Measurements from ENCODE around the gene LRRFIP1.
"Not testable (repeated sequence)": the region's sequence is repeated elsewhere in the genome, so short reads cannot be mapped to it uniquely, and the experiment has no call there.

The LRRFIP1 gene

DNA sequence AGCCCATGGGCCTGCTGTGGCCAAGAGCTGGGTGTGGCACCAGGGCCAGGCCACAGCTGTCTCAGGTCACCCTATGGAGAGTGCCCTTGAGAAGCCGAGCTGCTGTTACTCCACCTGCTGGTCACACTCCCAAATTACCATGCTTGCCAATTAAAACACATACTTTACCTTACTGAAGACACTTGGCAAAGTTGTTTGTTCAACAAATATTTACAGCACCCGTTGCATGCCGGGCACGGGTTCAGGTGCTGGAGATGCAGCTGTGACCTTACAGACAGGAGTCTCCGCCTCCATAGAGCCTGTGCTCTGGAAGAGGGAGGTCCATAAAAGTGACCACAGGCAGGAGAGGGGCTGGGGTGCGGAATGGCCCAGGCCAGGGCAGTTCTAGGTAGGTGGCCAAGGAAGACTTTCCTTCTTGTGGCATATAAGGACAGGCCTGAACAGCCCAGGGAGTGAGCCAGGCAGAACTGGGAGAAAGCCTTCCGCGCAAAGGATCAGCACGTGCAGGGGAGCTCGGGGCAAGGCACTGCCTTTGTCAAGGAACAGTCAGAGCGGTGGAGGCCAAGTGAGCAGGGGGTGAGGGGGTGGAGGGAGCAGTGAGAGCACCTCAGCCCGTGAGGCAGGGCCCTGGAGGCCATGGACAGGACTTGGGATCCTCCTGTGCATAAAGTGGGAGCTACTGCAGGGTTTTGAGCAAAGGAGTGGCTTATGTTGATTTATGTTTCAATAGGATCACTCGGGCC is 147.6 kb downstream of the LRRFIP1 start:
- peak; percentile 67 for DNase-seq (ENCODE audit: low spot score)

DNA sequence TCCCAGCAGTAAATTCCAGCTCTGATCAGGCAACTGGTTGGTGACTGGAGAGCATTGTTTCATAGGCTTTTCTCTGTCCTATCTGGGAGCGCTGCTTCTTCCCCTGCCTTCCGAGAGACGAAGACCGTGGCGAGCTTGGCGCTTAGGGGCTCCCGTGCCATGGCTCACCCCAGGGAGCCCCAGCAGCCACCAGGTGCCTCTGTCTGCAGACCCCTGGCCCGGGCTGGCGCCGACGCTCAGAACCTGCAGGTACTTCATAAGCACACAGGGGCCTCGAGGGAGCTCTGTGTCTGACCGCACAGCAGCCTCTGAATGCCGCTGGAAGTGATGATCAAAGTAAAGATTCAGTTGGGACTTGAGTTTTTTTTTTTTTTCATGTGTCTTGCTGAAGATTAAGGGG is 152.1 kb downstream of the LRRFIP1 start:
- DNase-seq (ENCODE audit: low spot score): no peak

DNA sequence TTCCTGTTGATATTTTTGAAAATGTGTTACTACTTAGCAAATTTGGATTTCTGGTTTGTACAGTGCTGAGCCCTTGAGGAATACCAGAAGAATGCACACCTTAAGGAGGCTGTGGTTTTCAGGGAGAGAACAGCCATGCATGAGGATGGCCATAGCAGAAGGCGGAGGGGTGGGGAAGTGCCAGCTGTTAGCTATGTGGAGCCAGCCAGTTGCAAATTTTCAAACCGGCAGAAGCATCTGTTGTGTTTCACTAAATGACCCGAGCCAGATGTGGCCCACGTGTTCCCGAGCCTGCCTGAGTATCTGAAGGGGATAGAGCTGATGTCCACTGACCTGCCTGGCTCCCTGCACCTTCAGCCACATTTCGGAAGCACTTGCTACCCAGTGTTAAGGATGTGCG is 154.8 kb downstream of the LRRFIP1 start:
- no peak for DNase-seq (ENCODE audit: low spot score)

DNA sequence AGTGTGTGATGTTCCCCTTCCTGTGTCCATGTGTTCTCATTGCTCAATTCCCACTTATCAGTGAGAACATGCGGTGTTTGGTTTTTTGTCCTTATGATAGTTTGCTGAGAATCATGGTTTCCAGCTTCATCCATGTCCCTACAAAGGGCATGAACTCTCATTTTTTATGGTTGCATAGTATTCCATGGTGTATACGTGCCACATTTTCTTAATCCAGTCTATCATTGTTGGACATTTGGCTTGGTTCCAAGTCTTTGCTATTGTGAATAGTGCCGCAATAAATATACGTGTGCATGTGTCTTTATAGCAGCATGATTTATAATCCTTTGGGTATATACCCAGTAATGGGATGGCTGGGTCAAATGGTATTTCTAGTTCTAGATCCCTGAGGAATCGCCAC is 156.3 kb downstream of the LRRFIP1 start:
- not testable (repeated sequence) for DNase-seq (ENCODE audit: low spot score)

DNA sequence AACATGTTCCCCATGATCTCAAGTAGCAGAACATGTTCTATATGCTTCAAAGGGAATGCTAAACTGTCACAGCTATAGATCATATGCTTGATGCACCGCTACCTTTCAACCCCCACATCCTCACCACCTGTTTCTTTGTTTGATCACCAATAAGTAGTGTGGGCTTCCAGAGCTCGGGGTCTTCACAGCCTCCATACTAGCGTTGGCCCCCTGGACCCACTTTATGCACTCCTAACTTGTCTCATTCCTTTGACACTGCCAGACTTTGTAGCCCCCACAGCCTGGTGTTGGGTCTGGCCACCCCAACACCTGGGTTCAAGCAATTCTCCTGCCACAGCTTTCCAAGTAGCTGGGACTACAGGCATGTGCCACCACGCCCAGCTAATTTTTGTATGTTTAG is 159.5 kb downstream of the LRRFIP1 start:
- no peak for DNase-seq (ENCODE audit: low spot score)

DNA sequence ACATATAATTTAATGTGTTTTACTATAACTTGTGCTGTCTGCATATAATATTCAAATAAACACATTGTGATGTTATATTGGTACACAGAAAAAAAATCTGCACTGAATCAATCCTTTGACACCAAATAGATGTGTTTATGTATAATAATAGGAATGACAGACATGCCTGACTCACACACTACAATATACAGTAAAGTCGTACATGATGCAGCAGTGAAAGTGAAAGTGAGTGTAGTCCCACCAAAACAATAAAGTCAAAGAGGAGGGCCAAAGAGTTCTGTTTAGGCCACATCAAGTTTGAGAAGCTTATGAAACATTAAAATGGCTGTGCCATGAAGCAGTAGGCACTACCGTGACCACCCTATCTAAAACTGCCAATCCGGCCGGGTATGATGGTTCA is 163.0 kb downstream of the LRRFIP1 start:
- peak; percentile 4 for DNase-seq (ENCODE audit: low spot score)

DNA sequence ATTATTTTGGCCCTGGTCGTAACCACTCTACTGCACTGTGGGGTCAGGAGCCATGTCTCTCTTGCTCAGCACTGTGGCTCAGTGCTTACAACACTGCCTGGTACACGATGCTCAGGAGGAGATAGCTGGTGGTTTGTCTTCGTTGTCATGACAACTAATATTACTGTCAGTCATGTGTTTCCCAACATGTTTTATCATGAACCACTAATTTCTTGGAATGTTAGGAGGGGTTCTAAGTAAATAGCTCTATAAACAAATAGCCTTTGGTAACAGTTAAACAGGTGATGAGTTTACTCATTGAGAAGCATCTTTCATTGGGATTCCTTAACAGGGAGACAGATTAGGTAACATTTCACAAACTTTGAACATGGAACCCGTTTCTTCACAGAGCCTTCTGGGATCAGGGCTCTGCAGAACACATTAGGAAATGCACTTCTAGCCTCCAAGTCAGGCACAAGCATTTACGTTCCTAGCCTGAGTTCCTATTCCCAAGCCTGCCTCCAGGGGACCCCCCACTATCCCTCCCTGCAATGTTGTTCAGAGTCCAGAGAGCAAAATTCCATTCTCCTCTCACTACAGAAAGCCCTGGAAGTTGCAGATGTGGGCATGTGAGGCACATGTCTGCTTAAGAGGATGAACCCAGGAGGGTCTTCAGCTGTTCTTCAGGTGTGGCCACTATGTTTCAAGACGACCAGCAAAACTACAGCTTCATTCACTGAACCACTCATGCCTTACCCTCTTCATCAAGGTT is 164.8 kb downstream of the LRRFIP1 start:
- no peak for DNase-seq (ENCODE audit: low spot score)

DNA sequence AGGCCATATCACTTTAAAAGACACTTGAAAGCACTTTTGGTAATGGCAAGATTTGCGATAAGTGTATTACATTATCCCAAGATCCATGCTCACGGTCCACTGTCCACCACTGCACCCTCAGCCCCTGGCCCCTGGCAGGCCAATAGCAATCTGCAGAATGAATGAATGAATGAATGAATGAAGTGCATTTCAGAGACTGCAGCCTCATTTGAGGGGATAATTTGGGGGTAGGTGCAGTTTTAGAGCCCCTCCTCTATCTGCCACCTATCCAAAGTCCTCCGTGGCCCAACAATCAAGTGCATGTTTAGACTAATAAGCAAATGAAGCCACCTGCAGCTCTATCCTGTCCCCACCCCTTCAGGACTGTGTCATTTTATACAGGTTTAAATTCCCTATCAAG is 169.9 kb downstream of the LRRFIP1 start:
- DNase-seq (ENCODE audit: low spot score): no peak

DNA sequence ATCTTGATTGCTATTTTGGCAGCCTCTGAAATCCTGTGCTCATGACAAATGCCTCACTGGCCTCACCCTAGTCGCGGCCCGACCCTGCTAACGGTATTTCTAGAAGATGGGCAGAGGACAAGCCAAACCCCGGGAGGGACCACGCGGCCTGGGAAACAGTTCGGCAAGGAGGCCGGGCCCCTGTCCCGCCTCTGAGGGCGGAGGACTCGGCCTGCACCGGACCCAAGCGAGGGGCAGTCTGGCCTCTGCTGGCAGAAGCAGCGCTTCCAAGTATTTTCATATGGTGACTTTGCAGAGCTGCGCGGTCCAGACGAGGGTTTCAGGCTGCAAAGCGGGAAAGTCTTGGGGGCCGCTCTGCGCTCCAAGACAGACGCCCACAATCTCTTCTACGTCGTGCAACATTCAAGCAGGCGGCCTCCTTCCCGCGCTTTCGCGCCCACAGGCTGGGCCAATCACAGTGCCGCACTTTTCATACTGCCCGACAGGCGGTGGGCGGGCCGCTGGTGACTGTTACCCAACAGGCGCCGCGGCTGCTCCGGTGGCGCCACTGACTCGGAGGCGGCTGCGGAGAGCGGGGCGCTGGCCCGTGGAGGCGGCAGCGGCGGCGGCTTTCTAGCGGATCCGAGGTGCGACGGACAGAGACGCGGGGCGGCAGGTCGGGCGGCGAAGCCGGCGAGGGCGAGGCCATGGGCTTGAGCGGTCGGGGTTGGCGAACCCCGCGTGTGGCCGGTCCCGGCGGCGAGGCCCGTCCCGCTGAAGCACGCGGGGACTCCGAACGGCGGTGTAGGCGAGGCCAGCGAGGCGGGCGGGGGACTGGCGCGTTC is 171.1 kb downstream of the LRRFIP1 start, which contains the start of gene RBM44:
TSS of gene RBM44 (plus strand) at position 544 of the 824 bp plus-strand sequence. CDS start 14,831 bp downstream, outside the sequence.
- DNase-seq (ENCODE audit: low spot score): no peak

DNA sequence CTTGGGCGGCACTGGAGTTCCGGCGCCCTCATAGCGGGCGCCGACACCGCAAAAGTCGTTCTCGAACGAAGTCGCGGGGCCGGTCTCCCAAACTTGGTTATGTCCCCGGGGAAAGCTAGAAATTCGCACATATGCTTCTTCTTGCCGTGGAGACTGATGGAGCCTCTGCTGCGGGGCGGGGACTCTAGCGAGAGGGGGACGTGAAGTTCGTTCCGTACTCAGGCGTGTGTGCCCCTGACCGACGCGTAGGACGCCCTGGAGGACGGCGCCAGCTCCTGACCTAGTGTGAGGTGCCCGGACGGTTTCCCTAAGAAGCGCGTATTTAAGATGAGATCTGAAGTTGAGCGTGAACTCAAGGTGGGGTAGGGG is 171.7 kb downstream of the LRRFIP1 start:
- DNase-seq (ENCODE audit: low spot score): no peak

DNA sequence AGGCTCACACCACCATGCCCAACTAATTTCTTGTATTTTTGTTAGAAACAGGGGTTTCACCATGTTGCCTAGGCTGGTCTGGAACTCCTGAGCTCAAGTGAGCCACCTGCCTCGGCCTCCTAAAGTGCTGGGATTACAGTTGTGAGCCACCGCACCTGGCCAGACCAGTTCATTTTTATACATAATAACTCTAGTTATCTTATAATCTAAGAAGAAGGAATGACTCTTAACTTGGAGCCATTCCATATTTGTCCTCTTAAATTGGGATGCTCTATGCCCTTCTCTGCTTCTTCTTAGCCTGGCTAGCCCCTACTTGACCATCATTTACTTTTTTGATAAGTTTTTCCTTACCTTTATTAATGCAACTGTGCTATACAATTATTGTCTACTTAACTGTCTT is 174.1 kb downstream of the LRRFIP1 start:
- no peak for DNase-seq (ENCODE audit: low spot score)

DNA sequence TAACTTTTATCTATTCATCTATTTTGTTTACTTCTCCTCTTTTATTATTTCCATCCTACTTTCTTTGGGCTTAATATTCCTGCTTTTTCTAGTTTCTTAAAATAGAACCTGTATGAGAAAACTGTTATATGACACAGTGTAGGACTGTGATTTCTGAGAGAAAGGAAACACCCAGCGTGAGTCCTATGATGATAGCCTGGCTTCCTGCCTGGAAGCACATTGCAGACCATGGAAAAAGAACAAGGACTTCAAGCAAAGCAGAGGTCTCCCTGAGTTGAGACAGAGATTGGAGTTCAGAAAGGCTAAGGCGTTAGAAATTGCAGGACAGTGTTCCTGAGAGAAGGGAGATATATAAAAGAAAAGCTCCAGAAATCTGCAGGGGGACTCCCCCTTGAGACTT is 178.9 kb downstream of the LRRFIP1 start:
- no peak for DNase-seq (ENCODE audit: low spot score)

DNA sequence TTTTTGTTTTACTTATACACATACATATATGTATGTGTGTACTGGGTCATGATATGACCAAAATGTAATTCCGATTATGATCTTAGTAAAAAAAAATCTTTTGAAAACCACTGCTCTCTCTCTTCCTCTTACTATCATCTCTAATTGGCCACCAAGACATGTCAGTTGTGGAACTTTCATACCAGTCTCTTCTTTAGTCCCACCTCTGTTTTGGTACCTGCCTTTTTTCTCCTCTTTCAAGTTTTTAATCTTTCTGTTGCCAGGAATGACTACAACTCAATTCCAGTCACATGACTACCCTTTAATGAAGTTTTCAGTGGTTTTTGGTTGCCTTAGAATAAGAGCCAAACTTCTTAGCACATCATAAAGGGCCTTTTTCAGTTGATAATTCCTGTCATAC is 188.2 kb downstream of the LRRFIP1 start:
- DNase-seq (ENCODE audit: low spot score): no peak

DNA sequence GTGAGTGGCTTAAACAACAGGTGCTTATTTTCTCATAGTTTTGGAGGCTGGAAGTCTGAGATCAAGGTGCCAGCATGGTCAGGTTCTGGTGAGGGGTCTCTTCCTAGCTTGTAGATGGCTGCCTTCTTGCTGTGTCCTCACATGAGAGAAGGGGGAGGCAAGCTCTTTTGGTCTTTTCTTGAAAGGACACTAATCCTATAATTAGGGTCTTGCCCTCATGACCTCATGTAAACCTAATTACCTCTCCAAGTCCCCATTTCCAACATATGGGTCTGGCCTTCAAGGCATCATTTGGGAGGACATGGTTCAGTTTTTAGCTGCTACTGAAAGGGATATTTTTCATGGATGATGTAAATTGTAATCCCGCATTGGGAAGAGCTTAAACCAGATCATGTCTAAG is 189.1 kb downstream of the LRRFIP1 start:
- DNase-seq (ENCODE audit: low spot score): no peak

DNA sequence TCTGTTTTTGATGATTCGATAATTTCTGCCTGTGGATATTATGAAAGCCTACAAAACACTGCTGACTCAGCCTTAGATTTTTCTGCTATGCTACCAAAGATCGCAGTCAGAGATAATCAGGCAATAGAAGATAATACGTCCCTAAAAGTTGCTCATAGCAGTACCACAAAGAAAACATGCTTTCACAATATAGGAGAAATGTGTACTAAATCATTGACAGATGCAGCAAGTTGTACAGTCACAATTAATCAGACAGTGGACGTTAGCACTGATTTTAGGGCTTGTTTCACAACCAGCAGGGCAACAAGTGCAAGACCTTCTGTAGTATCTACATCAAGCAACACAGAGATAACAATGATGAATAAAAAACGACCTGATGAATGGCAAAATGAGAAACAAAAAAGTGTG is 190.7 kb downstream of the LRRFIP1 start:
- no peak for DNase-seq (ENCODE audit: low spot score)

DNA sequence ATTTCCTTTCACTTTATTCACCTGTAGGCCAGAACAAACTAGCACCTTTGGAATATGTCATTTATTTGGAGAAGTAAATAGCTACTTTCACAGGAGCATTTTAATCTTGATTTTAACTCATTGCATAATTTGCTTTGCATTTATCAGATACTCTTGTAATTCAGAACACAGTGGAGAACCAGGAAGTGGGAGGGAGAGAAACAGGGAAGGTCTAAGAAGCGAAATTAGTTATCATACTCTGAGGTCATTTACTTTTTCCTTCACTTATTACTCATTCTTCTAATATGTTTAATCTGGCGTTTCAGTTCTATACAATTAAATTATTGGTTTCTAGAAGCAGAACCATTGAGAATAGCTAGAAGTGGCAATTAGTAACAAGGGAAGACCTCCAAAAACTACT is 191.8 kb downstream of the LRRFIP1 start:
- DNase-seq (ENCODE audit: low spot score): no peak

DNA sequence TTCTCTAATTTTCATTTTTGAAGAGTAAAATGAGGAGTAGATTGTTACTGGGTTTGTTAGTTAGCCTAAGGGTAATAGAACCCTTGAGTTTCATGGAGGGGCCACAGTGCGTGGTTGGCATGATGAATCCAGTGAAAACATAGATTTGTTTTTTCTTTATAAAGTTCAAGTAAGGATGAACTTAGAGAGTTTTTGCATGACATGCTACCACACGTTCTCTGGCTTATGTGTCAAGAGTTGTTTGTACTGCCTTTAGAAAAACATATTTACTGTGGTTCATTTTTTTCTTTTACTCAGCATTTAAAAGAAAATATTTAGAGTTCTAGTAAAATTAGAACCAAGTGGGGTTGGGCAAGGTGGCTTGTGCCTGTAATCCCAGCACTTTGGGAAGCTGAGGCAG is 193.0 kb downstream of the LRRFIP1 start:
- DNase-seq (ENCODE audit: low spot score): no peak

DNA sequence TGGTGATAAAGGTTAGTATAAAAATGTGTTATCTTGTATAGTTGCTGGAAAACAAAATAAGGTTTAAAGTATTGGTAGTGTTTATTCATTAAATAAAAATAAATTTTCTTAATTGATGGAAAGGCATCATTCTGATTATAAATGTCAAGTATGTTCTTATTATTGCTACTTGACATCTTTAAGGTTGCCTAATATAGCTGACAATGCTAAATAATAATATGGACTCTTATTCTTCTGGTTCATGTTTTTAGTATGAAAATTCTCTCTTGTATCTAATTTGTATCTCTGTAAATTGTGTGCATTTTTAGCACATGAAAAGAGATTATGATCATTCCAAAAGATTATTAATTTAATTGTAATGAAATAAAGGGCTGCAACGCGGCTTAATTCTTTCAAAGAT is 196.2 kb downstream of the LRRFIP1 start:
- no peak for DNase-seq (ENCODE audit: low spot score)

DNA sequence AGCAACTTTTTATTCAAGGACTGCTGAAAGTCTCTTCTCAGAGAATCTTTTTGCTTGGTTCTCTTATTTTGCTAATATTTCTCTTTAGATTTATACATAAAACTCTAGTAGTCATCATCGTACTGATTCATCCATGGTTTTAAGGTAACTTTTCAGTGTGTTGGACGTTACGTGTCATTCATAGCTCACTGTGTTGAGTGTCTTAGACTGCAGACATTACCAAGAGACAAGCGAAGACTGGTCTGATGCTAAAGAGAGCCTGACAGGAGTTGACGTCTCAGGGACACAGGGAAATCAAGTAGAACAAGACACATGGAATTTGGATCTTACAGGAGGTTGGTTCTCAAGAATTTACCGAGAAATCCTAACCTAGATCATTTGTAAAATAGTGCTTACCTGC is 196.7 kb downstream of the LRRFIP1 start:
- no peak for DNase-seq (ENCODE audit: low spot score)

DNA sequence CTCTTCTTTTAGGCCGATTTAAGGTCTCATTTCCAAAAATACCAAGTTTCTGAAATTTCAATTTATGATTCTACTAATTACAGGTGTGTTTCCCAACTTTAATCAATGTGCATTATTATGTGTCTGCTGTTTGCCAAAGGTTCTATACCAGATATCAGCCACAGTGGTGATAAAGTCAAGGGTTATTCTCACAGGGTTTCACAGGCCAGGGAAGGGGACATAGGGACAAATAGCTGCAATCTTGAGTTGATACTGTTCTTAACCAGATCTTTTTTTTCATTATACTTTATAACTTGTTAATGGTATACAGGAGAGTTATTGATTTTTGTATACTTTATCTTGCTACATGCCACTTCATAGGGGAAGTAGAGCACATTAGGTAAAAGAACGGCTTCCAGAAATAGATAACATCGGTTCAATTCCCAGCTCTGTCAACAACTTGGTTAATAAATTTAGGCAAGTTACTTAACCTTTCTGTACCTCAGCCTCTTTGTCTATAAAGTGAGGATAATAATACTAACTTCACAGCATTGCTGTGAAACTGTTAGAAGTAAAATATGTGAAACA is 200.1 kb downstream of the LRRFIP1 start:
- DNase-seq (ENCODE audit: low spot score): no peak

Data from NAMALWA (cell line).